Naive thymus-derived CD4-positive, alpha-beta T cell (primary cell): ENCODE results near the gene CD164L2. TPM values are rescaled to one million over a fixed set of nuclear protein-coding genes. Genes with fewer than 3 reads are reported as not detected.
A peak's percentile ranks its signal among the peaks of the same experiment; 100 is the strongest.

Experiments
- ATAC-seq: fragments of 150-1000 bp; cut with Tn5 transposase; 2 replicates; pipeline ENCODE4 v1.10.0; 2021; ENCODE audit warnings: mild to moderate bottlenecking, moderate library complexity
- CTCF ChIA-PET: fragments of 350-600 bp; sonication (Branson Sonifier 250); formaldehyde crosslinking; loops from one replicate; lab custom pipeline; 2021; ENCODE audit warnings: antibody characterized with exemption; lab: Charles Lee
- POLR2A ChIA-PET: fragments of 350-600 bp; sonication (Branson Sonifier 250); formaldehyde crosslinking; loops from one replicate; lab custom pipeline; 2021; ENCODE audit warnings: antibody characterized with exemption, inconsistent platforms; lab: Charles Lee
- DNase-seq, 9 donors: peaks; one replicate each; pipeline versions ENCODE4 v3.0.0 to v3.0.0-alpha.2; 2020 to 2022; ENCODE audit warnings: mixed read lengths in 1 of 9
- H3K27ac ChIP-seq: one replicate; pipeline ENCODE4 v1.7.0; 2013; ENCODE audit warnings: mild to moderate bottlenecking, low read depth, low read length, moderate library complexity
- H3K27me3 ChIP-seq, 2 donors: one replicate each; pipeline ENCODE4 v1.7.0; 2013; ENCODE audit warnings: low read length in 2 of 2, mild to moderate bottlenecking in 2 of 2, moderate library complexity in 2 of 2; ENCODE audit not compliant: control insufficient read depth in 2 of 2, insufficient read depth in 2 of 2
- H3K36me3 ChIP-seq, 3 experiments: 1 replicate in 2 of 3; 2 replicates in 1 of 3; pipeline ENCODE4 v1.7.0; 2013; ENCODE audit warnings: low read length in 3 of 3, mild to moderate bottlenecking in 3 of 3, moderate library complexity in 1 of 3; ENCODE audit not compliant: insufficient read depth in 3 of 3, control insufficient read depth in 2 of 3
- H3K4me1 ChIP-seq, 2 donors: one replicate each; pipeline ENCODE4 v1.7.0; 2013; ENCODE audit warnings: low read length in 2 of 2, mild to moderate bottlenecking in 2 of 2, moderate library complexity in 1 of 2; ENCODE audit not compliant: control insufficient read depth in 2 of 2, insufficient read depth in 2 of 2
- H3K4me3 ChIP-seq: 2 replicates; pipeline ENCODE4 v1.7.0; 2013; ENCODE audit warnings: mild to moderate bottlenecking, low read length
- H3K9me3 ChIP-seq, 3 experiments: 1 replicate in 2 of 3; 2 replicates in 1 of 3; pipeline ENCODE4 v1.7.0; 2013; ENCODE audit warnings: low read length in 3 of 3; ENCODE audit not compliant: control insufficient read depth in 2 of 3
- H3K27ac Mint-ChIP-seq, 9 donors: one replicate each; pipeline ENCODE4 v1.8.0; 2020 to 2022; ENCODE audit warnings: mixed read lengths in 9 of 9, mild to moderate bottlenecking in 8 of 9, moderate library complexity in 5 of 9, inconsistent platforms in 2 of 9
- H3K27me3 Mint-ChIP-seq, 5 donors: one replicate each; pipeline ENCODE4 v1.8.0; 2021 to 2022; ENCODE audit warnings: mixed read lengths in 5 of 5, mild to moderate bottlenecking in 1 of 5
- H3K36me3 Mint-ChIP-seq, 5 donors: one replicate each; pipeline ENCODE4 v1.8.0; 2020 to 2022; ENCODE audit warnings: mixed read lengths in 5 of 5, mild to moderate bottlenecking in 3 of 5, inconsistent platforms in 1 of 5
- H3K4me1 Mint-ChIP-seq, 7 donors: one replicate each; pipeline ENCODE4 v1.8.0; 2020 to 2022; ENCODE audit warnings: mixed read lengths in 7 of 7, mild to moderate bottlenecking in 3 of 7, inconsistent platforms in 1 of 7
- H3K4me3 Mint-ChIP-seq, 10 donors: one replicate each; pipeline ENCODE4 v1.8.0; 2020 to 2022; ENCODE audit warnings: mild to moderate bottlenecking in 10 of 10, mixed read lengths in 10 of 10, moderate library complexity in 6 of 10, inconsistent platforms in 2 of 10
- H3K9me3 Mint-ChIP-seq, 11 donors: one replicate each; pipeline ENCODE4 v1.8.0; 2020 to 2022; ENCODE audit warnings: mixed read lengths in 11 of 11, mild to moderate bottlenecking in 4 of 11, inconsistent platforms in 1 of 11, moderate library complexity in 1 of 11
- intact Hi-C, 2 donors: fragments of 100-400 bp; cut with micrococcal nuclease; formaldehyde crosslinking; loops; one replicate each; pipeline ENCODE4 v1.15.1; 2023
- polyA plus RNA-seq, 2 donors: library from polyadenylated mRNA; unstranded; fragments of 300-500 nt; fragmentation: Illumina TruSeq; gene quantifications; one replicate each; pipeline ENCODE4 v1.2.3, GENCODE V29; 2021
- total RNA-seq, 6 experiments: library from RNA in 5 of 6; stranded (reverse) in 5 of 6; gene quantifications; 1 replicate in 5 of 6; 2 replicates in 1 of 6; pipeline ENCODE4 v1.2.3 and lab custom pipeline; 2021 to 2026

Gene CD164L2
- total and polyA plus RNA-seq, 7 experiments from 2014 or later, result 0.24 TPM; not detected in 6

- Histone ChIP-seq H3K4me1 (peaks cover 0 to 17% of the 10 kb centered on the region in 2 donors), H3K36me3 (peaks cover 9 to 33% (median 13%) of the 10 kb centered on the region in 3 experiments), H3K4me3 (no peak overlapping the region), H3K9me3 (no peaks in the 10 kb centered on the region), H3K27ac (peak overlapping the region; percentile 48), H3K27me3 (no peaks in the 10 kb centered on the region)
- Mint-ChIP-seq H3K4me1 (peaks cover 12 to 38% (median 32%) of the 10 kb centered on the region in 7 donors), H3K4me3 (peak overlapping the region in 3 of 10 donors; percentile 41 to 55 (median 53)), H3K27ac (peak overlapping the region; percentile 26 to 95 (median 87)), H3K27me3 (no peaks in the 10 kb centered on the region), H3K36me3 (peaks cover 0 to 14% (median 7%) of the 10 kb centered on the region in 5 donors), H3K9me3 (peaks cover 0 to 1% (median 0%) of the 10 kb centered on the region in 11 donors)
- ATAC-seq (no peak), DNase-seq (no peak)
- CTCF ChIA-PET, result interaction anchor here (1.2 to 3.3 kb wide), 4 partner anchors 94 to 205 kb away, joined by 3 to 19 read pairs (median 9); partner anchors contain the start of gene AHDC1
- POLR2A ChIA-PET, result interaction anchor here (0.5 to 1.7 kb wide), 3 partner anchors 14 to 123 kb away, joined by 3 to 4 read pairs (median 4); no protein-coding TSS in a partner anchor
- intact Hi-C loops, result loop anchor here (1.0 kb wide), 3 partner anchors 119 to 202 kb away; no protein-coding TSS in a partner anchor
Observed at GRCh38 chr1:27403931-27404330, 20.8 kb upstream of the CD164L2 start.

GRCh38 chr1:27403065-27403726 is 20.1 kb upstream of the CD164L2 start:
- Mint-ChIP-seq H3K27me3 (no peaks in the 10 kb centered on the region), H3K4me3 (peak overlapping the region in 9 of 10 donors; percentile 16 to 68 (median 48)), H3K36me3 (peaks cover 0 to 10% (median 5%) of the 10 kb centered on the region in 5 donors), H3K27ac (peak overlapping the region; percentile 29 to 95 (median 87)), H3K9me3 (peaks cover 0 to 1% (median 0%) of the 10 kb centered on the region in 11 donors), H3K4me1 (peaks cover 11 to 42% (median 33%) of the 10 kb centered on the region in 7 donors)
- peak; percentile 75 for ATAC-seq
- CTCF ChIA-PET, result interaction anchor here (0.5 to 3.3 kb wide), 20 partner anchors 8 to 506 kb away, joined by 3 to 23 read pairs (median 4); partner anchors contain the start of genes AHDC1 and WASF2
- peaks cover 0 to 17% of the 10 kb centered on the region in 2 donors for H3K4me1 ChIP-seq
- intact Hi-C loops, result loop anchor here (1.0 kb wide), 3 partner anchors 120 to 203 kb away; no protein-coding TSS in a partner anchor
- H3K4me3 ChIP-seq, result no peak overlapping the region
- no peaks in the 10 kb centered on the region for H3K9me3 ChIP-seq
- H3K27ac ChIP-seq, result peak overlapping the region; percentile 48
- H3K27me3 ChIP-seq, result no peaks in the 10 kb centered on the region
- POLR2A ChIA-PET, result interaction anchor here (0.5 to 1.7 kb wide), 8 partner anchors 12 to 237 kb away, joined by 3 to 6 read pairs (median 4); partner anchors contain the start of gene AHDC1
- peaks cover 3 to 25% (median 7%) of the 10 kb centered on the region in 3 experiments for H3K36me3 ChIP-seq
- peak in 6 of 9 donors; percentile 44 to 62 (median 50) for DNase-seq

DNA sequence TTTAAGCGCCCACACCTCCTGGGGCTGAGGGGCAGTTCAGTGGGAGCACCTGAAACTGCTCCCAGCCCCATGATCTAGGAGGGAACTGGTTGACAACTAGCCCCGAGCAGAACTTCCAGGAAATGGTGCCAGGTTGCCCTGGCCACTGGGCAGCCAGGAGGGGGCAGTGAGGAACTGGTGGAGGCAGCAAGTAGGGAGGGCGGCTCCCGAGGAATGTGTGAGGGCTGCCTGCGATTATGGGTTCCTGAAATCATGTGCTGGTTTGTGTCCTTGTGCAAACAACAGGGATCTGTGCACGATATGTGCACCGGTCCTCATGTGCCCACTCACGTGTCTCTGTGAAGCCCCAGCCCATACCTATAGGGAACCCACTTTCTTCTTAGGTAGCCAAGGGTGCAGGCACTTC is 19.2 kb upstream of the CD164L2 start:
- Histone ChIP-seq H3K9me3 (no peaks in the 10 kb centered on the region), H3K4me1 (peaks cover 0 to 17% of the 10 kb centered on the region in 2 donors), H3K36me3 (peaks cover 0 to 17% (median 0%) of the 10 kb centered on the region in 3 experiments), H3K27me3 (no peaks in the 10 kb centered on the region), H3K27ac (peak overlapping the region; percentile 48), H3K4me3 (no peak overlapping the region)
- POLR2A ChIA-PET, result interaction anchor here (0.5 to 1.7 kb wide), 8 partner anchors 13 to 259 kb away, joined by 3 to 9 read pairs (median 4); partner anchors contain the start of gene AHDC1
- no peaks in the 10 kb centered on the region for H3K27me3 Mint-ChIP-seq
- CTCF ChIA-PET, result interaction anchor here (0.6 to 3.3 kb wide), 20 partner anchors 7 to 505 kb away, joined by 3 to 23 read pairs (median 4); partner anchors contain the start of genes AHDC1 and WASF2
- intact Hi-C loops, result loop anchor here in 1 of 2 donors (1.0 kb wide), 1 partner anchor 261 kb away; no protein-coding TSS in a partner anchor
- peaks cover 0 to 5% (median 2%) of the 10 kb centered on the region in 5 donors for H3K36me3 Mint-ChIP-seq
- peak overlapping the region in 7 of 9 donors; percentile 36 to 95 (median 87) for H3K27ac Mint-ChIP-seq
- H3K9me3 Mint-ChIP-seq, result no peaks in the 10 kb centered on the region
- H3K4me3 Mint-ChIP-seq, result no peak overlapping the region
- ATAC-seq, result peak; percentile 44
- no peak for DNase-seq
- peaks cover 10 to 40% (median 33%) of the 10 kb centered on the region in 7 donors for H3K4me1 Mint-ChIP-seq

- ATAC-seq, result no peak
- Mint-ChIP-seq H3K36me3 (no peaks in the 10 kb centered on the region), H3K27ac (peak overlapping the region in 4 of 9 donors; percentile 6 to 67 (median 33)), H3K9me3 (no peaks in the 10 kb centered on the region), H3K4me1 (peaks cover 10 to 38% (median 33%) of the 10 kb centered on the region in 7 donors), H3K4me3 (no peak overlapping the region), H3K27me3 (no peaks in the 10 kb centered on the region)
- CTCF ChIA-PET, result interaction anchor here (1.0 to 3.0 kb wide), 8 partner anchors 13 to 270 kb away, joined by 4 to 23 read pairs (median 6); partner anchors contain the start of genes AHDC1 and WASF2
- POLR2A ChIA-PET, result interaction anchor here (0.6 to 1.0 kb wide), 2 partner anchors 26 to 101 kb away, joined by 3 to 5 read pairs; no protein-coding TSS in a partner anchor
- DNase-seq, result no peak
- Histone ChIP-seq H3K27me3 (no peaks in the 10 kb centered on the region), H3K9me3 (no peaks in the 10 kb centered on the region), H3K4me1 (peaks cover 0 to 17% of the 10 kb centered on the region in 2 donors), H3K27ac (no peak overlapping the region), H3K36me3 (peaks cover 0 to 6% (median 0%) of the 10 kb centered on the region in 3 experiments), H3K4me3 (no peak overlapping the region)
- intact Hi-C loops, result no loop called here
Observed at GRCh38 chr1:27400963-27401341, 17.8 kb upstream of the CD164L2 start.

DNA sequence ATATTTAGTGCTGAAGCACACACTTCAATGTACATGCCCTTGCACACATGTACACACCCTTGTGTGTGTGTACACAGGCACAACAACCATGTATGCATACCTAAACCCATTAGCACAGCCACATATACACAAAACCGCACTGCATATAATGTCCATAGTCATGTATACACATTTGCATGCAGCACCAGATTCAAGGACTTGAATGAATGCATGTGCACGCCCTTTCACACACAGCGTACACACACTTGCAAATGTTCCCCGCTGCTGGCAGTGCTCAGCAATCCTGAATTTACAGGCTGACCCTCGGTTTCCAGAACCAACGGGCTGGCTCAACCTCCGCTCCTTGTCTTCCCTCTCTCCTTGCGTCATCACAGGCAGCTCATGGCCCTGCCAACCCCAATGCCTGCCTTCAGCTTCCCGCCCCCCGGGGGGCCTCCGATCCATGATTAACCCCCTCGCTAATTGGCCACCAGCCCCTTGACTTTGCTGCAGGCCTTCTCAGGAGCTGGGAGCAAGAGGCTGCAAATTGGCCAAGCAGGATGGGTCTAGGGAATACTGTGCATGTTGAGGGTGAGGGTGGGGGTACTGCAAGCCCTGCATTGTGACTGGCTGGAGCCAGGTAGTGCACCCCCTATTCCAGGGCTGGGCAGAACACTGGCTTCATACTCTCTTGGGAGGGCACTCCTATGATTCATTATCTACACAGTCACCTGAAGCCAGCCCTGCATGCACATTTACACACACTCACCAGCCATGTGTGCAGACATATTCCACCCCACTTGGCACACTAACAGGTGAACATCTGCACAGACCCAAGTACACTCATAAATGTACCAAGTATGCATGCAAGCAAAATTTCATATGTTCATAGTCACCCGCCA is 17.2 kb upstream of the CD164L2 start:
- intact Hi-C loops, result no loop called here
- H3K4me1 ChIP-seq, result peaks cover 0 to 20% of the 10 kb centered on the region in 2 donors
- peaks cover 0 to 6% (median 0%) of the 10 kb centered on the region in 3 experiments for H3K36me3 ChIP-seq
- Mint-ChIP-seq H3K36me3 (no peaks in the 10 kb centered on the region), H3K4me1 (peaks cover 10 to 39% (median 33%) of the 10 kb centered on the region in 7 donors), H3K27me3 (no peaks in the 10 kb centered on the region), H3K4me3 (peak overlapping the region in 2 of 10 donors; percentile 19 to 35), H3K9me3 (no peaks in the 10 kb centered on the region), H3K27ac (peak overlapping the region in 7 of 9 donors; percentile 6 to 67 (median 57))
- POLR2A ChIA-PET, result interaction anchor here (1.3 kb wide), 1 partner anchor 13 kb away, joined by 4 read pairs; no protein-coding TSS in a partner anchor
- DNase-seq, result no peak
- no peak overlapping the region for H3K4me3 ChIP-seq
- H3K27me3 ChIP-seq, result no peaks in the 10 kb centered on the region
- no peak for ATAC-seq
- H3K27ac ChIP-seq, result no peak overlapping the region
- CTCF ChIA-PET, result interaction anchor here (1.0 to 7.8 kb wide), 6 partner anchors 90 to 271 kb away, joined by 4 to 184 read pairs (median 4); partner anchors contain the start of gene WASF2
- H3K9me3 ChIP-seq, result no peaks in the 10 kb centered on the region
